Measurements from ENCODE around the gene GRAMD1A.

Gene GRAMD1A

DNA sequence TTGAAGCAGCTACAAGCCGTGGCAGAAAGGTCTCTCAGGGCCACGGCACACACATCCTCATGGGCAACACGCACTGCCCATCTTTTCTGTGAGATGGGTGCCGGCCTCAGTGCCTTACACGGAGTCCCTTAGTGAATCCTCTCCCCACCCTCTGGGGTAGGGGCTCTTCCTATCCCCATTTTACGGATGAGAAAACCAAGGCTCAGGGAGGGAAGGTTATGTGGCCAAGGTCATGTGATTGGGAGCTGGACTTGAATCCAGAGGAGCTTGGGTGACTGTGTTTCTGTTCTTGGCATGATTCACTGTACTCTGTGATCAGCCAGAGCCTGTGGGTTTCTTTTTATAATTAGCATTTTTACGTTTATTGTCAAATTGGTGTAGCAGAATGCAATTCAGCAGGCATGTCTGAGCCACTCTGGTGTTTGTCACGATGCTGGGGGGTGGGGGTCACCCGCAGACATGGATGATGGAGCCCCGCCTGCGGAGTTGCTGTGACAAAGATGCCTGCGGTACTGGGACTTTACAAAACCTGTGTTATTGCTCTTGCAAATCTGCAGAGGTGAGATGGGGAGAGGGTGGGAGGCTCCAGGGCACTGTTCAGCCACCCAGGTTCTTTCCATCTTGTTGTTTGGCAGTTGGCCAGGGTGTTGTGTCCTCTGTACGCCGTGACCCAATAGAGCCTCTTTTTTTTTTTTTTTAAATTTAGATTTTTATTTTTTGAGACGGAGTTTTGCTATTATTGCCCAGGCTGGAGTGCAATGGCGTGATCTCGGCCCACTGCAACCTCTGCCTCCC, 34.7 kb downstream of the GRAMD1A start:
- Histone ChIP-seq H3K36me3 (ENCODE audit: insufficient read depth, low read length) (no peaks in the 10 kb centered on the region), H3K9me2 (replicated peaks; ENCODE audit: low read depth, low read length) (no peaks in the 10 kb centered on the region), H3K4me2 (ENCODE audit: low read depth, low read length, poor library complexity, severe bottlenecking) (no peak overlapping the region), H3K4me3 (ENCODE audit: low read length, poor library complexity, severe bottlenecking) (no peak overlapping the region), H3K4me1 (ENCODE audit: insufficient read depth, low read length, poor library complexity, severe bottlenecking) (no peaks in the 10 kb centered on the region), H3K79me2 (ENCODE audit: insufficient read depth, low read length) (no peaks in the 10 kb centered on the region), H3K9ac (ENCODE audit: low read depth, low read length, poor library complexity, severe bottlenecking) (no peak overlapping the region), H3K9me3 (ENCODE audit: insufficient read depth, low read depth, low read length) (no peaks in the 10 kb centered on the region), H2AFZ (ENCODE audit: low read length) (no peak overlapping the region), H3F3A (ENCODE audit: low read depth) (no peaks in the 10 kb centered on the region), H3K27me3 (ENCODE audit: insufficient read depth, low read length, poor library complexity, severe bottlenecking) (peaks cover 11% of the 10 kb centered on the region), H4K20me1 (ENCODE audit: insufficient read depth, low read length, poor library complexity, severe bottlenecking) (no peaks in the 10 kb centered on the region)
- TF ChIP-seq, protein P1, sequence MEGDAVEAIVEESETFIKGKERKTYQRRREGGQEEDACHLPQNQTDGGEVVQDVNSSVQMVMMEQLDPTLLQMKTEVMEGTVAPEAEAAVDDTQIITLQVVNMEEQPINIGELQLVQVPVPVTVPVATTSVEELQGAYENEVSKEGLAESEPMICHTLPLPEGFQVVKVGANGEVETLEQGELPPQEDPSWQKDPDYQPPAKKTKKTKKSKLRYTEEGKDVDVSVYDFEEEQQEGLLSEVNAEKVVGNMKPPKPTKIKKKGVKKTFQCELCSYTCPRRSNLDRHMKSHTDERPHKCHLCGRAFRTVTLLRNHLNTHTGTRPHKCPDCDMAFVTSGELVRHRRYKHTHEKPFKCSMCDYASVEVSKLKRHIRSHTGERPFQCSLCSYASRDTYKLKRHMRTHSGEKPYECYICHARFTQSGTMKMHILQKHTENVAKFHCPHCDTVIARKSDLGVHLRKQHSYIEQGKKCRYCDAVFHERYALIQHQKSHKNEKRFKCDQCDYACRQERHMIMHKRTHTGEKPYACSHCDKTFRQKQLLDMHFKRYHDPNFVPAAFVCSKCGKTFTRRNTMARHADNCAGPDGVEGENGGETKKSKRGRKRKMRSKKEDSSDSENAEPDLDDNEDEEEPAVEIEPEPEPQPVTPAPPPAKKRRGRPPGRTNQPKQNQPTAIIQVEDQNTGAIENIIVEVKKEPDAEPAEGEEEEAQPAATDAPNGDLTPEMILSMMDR (conservative IDR thresholded peaks at IDR 0.05; ENCODE audit: low read length), result no peak
- TF ChIP-seq EZH2phosphoT487 (IDR thresholded peaks at IDR 0.05; ENCODE audit: borderline replicate concordance), result no peak

DNA sequence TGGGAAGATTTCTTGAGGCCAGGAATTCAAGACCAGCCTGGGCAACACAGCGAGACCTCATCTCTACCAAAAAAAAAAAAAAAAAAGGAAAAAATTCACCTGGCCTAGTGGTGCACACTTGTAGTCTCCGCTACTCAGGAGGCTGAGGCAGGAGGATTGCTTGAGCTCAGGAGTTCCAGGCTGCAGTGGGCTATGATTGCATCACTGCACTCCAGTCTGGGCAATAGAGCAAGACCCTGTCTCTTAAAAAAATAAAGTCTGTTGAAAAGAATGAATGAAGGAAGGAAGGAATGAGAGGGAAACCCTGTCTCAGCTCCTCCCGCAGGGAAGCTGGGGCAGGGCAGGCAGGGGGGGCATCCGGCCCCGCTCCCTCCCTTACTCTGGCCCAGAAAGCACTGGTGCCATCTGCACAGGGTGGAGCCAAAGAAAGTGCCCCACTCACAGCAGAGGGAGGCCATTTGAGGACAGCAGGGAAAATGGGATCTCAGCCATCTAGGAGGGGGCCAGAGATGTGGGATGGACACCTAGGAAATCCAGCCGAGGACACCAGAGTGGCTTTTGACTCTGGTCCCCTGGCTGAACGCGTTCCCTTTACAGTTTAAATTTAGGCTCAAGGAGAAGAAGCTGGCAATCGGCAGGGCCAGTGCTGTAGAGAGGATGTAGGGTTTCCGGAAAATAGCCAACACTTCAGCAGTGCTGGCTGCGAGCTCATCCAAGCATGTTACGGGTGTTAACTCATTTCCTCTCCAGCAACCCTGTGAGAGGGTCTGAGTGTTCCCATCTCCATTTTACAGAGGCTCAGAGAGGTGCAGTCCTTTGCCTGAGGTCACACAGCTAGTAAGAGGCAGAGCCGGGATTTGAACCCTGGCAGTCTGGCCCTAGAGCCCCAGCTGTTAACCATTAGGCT, 37.8 kb downstream of the GRAMD1A start:
- no peaks in the 10 kb centered on the region for H4K20me1 ChIP-seq (ENCODE audit: insufficient read depth, low read length, poor library complexity, severe bottlenecking)
- H3K27me3 ChIP-seq (ENCODE audit: insufficient read depth, low read length, poor library complexity, severe bottlenecking), result no peaks in the 10 kb centered on the region
- H3K79me2 ChIP-seq (ENCODE audit: insufficient read depth, low read length), result no peaks in the 10 kb centered on the region
- H2AFZ ChIP-seq (ENCODE audit: low read length), result no peak overlapping the region
- no peak overlapping the region for H3K4me3 ChIP-seq (ENCODE audit: low read length, poor library complexity, severe bottlenecking)
- no peaks in the 10 kb centered on the region for H3K9me3 ChIP-seq (ENCODE audit: insufficient read depth, low read depth, low read length)
- no peaks in the 10 kb centered on the region for H3K9me2 ChIP-seq (replicated peaks; ENCODE audit: low read depth, low read length)
- no peak overlapping the region for H3K9ac ChIP-seq (ENCODE audit: low read depth, low read length, poor library complexity, severe bottlenecking)
- no peak overlapping the region for H3K4me2 ChIP-seq (ENCODE audit: low read depth, low read length, poor library complexity, severe bottlenecking)
- no peaks in the 10 kb centered on the region for H3K4me1 ChIP-seq (ENCODE audit: insufficient read depth, low read length, poor library complexity, severe bottlenecking)
- no peaks in the 10 kb centered on the region for H3F3A ChIP-seq (ENCODE audit: low read depth)
- H3K36me3 ChIP-seq (ENCODE audit: insufficient read depth, low read length), result no peaks in the 10 kb centered on the region
- TF ChIP-seq EZH2phosphoT487 (IDR thresholded peaks at IDR 0.05; ENCODE audit: borderline replicate concordance), result no peak
- TF ChIP-seq, protein P1 (conservative IDR thresholded peaks at IDR 0.05; ENCODE audit: low read length), result no peak

DNA sequence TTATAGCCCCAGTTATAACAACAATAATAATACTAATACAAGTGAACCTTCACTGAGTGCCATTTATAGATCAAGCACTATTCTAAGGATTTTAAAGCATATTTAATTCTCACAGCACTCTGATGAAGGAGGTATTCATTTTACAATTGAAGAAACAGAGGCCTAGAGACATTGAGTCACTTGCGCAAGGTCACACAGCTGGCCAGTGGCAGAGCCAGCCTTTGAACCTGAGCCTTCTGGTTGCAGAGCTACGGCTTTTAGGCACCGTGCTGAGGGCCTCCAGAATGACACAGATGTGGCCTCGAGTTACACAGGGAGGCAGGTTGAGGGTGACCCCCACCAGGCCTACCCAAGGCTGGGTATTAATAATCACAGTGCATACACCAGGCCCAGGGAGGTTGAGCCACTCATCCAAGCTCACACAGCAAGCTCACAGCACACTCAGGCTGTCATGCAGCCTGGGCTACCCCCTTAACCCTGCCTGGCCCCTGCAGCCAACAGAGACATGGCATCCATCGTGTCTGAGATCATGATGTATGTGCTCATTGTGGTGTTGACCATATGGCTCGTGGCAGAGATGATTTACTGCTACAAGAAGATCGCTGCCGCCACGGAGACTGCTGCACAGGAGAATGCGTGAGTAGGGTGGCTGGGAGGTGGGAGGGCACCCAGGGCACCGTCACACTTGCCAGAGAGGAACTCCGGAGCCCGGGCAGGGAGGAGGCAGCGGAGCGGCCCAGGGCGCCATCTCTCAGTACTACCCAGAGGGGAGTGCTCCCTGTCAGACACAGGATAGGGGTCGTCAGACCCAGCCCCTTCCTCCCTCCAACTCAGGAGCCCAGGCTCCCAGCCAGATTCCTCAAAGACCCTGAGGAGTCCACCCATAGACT, 38.7 kb downstream of the GRAMD1A start:
- no peak overlapping the region for H2AFZ ChIP-seq (ENCODE audit: low read length)
- no peaks in the 10 kb centered on the region for H3K79me2 ChIP-seq (ENCODE audit: insufficient read depth, low read length)
- no peaks in the 10 kb centered on the region for H3K4me1 ChIP-seq (ENCODE audit: insufficient read depth, low read length, poor library complexity, severe bottlenecking)
- H3K9ac ChIP-seq (ENCODE audit: low read depth, low read length, poor library complexity, severe bottlenecking), result no peak overlapping the region
- H3K4me2 ChIP-seq (ENCODE audit: low read depth, low read length, poor library complexity, severe bottlenecking), result no peak overlapping the region
- H3K27me3 ChIP-seq (ENCODE audit: insufficient read depth, low read length, poor library complexity, severe bottlenecking), result no peaks in the 10 kb centered on the region
- no peak overlapping the region for H3K4me3 ChIP-seq (ENCODE audit: low read length, poor library complexity, severe bottlenecking)
- H3K9me3 ChIP-seq (ENCODE audit: insufficient read depth, low read depth, low read length), result no peaks in the 10 kb centered on the region
- H3K36me3 ChIP-seq (ENCODE audit: insufficient read depth, low read length), result no peaks in the 10 kb centered on the region
- no peak for TF ChIP-seq EZH2phosphoT487 (IDR thresholded peaks at IDR 0.05; ENCODE audit: borderline replicate concordance)
- TF ChIP-seq, protein P1 (conservative IDR thresholded peaks at IDR 0.05; ENCODE audit: low read length), result no peak
- no peaks in the 10 kb centered on the region for H3F3A ChIP-seq (ENCODE audit: low read depth)
- H3K9me2 ChIP-seq (replicated peaks; ENCODE audit: low read depth, low read length), result no peaks in the 10 kb centered on the region
- H4K20me1 ChIP-seq (ENCODE audit: insufficient read depth, low read length, poor library complexity, severe bottlenecking), result no peaks in the 10 kb centered on the region
